ENCODE data around the gene C6orf89.

DNA sequence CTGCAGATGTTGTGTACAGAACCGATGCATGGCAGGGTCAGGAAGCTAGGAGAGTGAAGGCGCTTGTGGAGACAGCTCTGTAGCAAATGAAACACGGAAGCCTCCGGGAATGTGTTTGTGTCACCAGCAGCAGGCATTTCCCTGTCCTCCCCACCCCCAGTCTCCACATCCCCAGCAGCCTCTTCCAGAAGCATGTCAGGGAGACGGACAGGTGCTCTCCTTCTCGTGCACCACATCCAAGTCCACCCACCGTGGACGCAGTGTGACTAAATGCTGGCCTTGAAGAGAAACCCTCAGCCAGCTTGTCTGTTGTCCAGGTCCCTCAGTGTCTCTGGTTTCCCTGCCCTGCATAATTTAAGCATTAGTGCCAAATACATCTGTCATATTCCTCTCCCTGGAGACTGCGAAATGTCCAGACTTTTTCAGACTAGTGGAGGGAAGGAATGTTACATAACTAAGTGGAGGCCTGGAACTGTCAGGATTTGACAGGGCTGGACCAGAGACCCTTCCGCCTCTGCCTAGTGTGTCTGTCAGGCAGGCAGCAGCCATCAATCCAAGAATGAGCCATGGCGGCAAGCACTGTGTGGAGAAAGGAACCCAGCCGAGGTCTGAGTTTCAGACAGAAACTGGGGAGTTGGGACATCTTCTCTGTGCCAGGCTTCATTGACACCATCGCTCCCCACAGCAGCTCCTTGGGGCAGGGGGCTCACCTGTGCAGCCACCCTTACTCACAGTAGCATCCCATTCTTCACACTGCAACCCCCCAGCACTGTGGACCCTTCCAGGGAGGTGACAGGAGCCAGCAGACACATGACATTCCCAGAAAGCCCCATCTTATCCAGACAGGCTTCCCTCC, 42.2 kb downstream of the C6orf89 start:
- TF ChIP-seq, protein P1, sequence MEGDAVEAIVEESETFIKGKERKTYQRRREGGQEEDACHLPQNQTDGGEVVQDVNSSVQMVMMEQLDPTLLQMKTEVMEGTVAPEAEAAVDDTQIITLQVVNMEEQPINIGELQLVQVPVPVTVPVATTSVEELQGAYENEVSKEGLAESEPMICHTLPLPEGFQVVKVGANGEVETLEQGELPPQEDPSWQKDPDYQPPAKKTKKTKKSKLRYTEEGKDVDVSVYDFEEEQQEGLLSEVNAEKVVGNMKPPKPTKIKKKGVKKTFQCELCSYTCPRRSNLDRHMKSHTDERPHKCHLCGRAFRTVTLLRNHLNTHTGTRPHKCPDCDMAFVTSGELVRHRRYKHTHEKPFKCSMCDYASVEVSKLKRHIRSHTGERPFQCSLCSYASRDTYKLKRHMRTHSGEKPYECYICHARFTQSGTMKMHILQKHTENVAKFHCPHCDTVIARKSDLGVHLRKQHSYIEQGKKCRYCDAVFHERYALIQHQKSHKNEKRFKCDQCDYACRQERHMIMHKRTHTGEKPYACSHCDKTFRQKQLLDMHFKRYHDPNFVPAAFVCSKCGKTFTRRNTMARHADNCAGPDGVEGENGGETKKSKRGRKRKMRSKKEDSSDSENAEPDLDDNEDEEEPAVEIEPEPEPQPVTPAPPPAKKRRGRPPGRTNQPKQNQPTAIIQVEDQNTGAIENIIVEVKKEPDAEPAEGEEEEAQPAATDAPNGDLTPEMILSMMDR (IDR thresholded peaks at IDR 0.05; ENCODE audit: insufficient read depth, low read length), result no peak
- TF ChIP-seq POLR2AphosphoS5 (IDR thresholded peaks at IDR 0.05; ENCODE audit: low read depth) (no peak), GABPA (IDR thresholded peaks at IDR 0.05; ENCODE audit: low read depth) (no peak)

All from HL-60 (cell line).